Measurements from ENCODE around the gene MPG.
A peak's percentile ranks its signal among the peaks of the same experiment; 100 is the strongest.
"Not testable (repeated sequence)": the region's sequence is repeated elsewhere in the genome, so short reads cannot be mapped to it uniquely, and the experiment has no call there.

MPG gene, protein sequence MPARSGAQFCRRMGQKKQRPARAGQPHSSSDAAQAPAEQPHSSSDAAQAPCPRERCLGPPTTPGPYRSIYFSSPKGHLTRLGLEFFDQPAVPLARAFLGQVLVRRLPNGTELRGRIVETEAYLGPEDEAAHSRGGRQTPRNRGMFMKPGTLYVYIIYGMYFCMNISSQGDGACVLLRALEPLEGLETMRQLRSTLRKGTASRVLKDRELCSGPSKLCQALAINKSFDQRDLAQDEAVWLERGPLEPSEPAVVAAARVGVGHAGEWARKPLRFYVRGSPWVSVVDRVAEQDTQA

DNA sequence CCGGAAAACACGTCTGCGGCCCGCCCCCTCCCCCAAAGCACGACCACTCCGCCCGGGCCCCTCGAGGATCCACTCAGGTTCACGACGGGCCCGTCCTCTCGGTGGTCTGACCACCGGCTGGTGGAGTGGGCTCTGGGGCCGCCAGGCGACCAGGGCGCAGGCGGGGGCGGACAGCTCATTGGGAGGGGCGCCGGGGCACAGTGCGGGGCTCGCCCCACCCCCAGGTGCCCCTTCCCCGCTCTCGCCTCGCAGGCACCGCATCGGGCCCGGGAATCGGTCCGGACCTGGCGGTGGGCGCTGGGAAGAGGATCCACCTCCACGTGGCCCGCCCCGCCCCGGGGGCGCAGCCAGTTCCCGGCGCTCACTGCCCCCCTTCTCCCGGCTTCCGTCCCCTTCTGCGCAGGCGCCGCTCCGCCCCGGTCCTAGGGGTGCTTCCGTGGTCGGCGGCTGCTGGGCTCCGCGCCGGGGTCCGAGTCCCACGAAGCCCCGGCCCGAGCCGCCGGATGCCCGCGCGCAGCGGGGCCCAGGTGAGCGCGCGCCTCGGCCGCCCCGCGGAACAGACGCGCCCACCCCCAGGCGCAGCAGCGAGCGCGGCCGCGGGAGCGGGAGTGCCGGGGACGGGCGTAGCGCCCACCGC, at the start of gene MPG:
Gene MPG (plus strand): TSS at position 419 of the 637 bp plus-strand sequence. CDS start 85 bp downstream, at position 504.
- peak; percentile 93 for DNase-seq

DNA sequence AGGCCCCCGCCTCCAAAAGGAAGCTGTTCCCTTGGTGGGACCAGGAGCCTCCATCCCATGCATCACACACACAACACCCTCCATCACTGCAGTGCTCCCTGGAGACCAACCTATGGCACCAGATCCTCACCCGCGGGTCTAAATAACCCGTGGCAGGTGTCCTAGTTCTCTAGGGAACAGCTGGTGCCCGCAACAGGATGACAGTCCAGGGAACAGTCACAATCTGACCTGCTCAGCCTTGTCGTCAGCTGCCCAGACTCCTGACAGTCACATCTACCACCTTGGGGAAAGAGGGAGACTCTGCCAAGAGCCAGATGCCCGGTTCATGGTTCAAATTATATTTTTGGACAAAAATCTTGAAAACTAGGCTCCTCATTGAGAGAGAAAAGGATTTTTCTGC, 47.4 kb upstream of the MPG start:
- not testable (repeated sequence) for DNase-seq

DNA sequence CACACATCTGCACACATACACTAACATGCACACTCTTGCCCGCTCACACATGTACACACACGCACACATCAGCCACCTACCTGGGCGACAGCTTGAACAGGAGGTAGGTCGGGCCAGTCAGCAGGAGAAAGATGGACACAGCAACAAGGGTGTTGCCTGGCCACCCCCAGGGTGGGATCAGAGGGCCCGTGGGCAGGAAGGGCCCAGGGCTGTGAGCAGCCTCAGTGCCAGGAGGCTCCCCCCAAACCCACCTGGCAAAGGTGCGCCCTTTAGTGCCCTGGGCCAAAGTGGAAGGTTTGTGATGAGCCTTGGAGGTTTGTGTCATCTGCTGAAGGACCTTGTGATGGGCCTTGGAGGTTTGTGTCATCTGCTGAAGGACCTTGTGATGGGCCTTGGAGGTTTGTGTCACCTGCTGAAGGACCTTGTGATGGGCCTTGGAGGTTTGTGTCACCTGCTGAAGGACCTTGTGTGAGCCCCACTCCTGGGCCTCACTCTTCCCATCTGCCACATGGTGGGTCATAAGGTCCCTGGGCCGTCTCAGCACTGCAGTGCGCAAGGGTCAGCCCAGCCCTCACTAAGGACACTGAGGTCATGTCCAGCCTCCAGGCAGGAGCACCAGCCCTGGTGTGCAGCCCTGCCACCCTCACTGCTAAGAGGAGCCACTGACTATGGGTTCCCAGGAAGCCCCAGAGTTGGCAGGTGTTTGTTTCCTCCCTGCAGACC, 44.7 kb upstream of the MPG start:
- not testable (repeated sequence) for DNase-seq

DNA sequence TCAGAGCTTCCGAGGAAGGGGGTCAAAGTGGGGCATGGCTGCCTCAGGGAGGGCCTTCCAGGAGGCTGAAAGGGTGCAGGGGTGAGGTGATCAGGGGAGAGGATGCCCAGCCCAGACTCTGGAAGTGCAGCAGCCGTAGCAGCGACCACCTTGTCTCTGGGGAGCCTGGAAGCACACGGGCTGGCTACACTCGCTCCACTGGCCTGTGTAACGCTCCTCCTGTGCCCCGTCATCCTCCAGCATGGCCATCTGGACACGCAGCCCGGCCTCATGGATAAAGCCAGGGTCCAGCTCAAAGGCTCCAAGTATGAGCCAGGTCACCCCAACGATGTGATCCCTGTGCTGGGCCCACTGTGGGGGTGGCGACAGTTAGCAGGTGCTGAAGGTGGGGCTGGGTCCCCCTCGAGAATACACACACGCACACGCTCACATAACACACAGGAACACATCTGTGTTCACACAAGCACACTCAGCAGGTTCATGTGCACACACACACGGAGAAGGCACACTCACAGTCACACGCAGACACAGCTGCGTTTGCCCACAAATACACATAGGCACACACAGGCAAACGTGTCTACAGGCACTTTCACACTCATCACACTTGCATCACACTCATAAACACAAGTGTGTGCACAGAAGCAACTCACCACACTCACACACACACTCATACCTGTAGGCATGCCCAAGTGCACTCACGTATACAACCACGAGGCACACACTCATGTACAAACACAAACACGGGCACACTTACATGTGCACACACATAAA, 44.0 kb upstream of the MPG start:
- DNase-seq = no peak

DNA sequence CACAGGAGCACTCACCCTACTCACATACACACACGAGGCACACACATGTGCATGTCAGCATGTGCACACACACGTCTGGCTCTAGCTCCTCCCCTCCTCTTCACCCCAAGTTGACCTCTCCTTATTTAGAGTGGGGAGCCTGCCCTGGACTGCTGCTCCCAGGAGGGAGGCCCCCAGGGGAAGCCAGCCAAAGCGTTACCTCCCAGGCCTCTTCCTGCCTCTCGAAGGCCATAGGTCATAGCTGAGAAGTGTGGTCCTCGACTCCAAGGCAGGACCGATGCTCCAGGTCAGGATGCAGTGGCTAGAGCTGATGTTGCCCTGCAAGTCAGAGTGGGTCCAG, 43.4 kb upstream of the MPG start:
- DNase-seq = no peak

DNA sequence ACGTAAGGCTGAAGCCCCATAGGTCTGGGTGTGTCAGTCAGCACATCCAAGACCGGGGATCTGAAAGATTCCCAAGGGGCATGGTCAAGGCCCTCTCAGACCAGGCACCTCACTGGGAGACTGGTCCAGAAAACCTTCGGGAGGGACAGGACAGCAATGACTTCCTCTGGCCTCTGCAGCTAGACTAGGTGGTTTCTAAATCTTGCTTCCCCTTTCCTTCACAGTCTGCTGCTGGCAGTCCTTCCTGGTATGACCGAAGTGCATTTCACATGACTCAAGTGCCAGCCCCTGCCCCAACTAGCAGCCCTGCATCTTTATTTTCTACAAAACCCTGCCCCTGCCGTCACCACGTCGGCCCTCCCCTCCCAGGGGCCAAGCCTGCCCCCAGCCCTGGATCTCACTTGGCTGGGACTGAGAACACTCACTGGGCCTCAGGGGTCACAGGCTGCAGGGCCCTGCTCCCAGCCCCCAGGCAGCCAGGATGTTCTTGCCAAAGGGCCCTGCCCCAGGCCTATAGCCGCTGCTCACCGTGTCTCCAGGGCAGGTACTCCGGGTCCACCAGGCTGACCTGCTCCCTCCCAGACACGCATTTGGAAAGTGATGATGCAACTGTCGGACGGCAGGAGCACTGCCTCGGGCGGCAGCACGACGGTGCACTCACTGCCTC, 42.9 kb upstream of the MPG start:
- DNase-seq = no peak

DNA sequence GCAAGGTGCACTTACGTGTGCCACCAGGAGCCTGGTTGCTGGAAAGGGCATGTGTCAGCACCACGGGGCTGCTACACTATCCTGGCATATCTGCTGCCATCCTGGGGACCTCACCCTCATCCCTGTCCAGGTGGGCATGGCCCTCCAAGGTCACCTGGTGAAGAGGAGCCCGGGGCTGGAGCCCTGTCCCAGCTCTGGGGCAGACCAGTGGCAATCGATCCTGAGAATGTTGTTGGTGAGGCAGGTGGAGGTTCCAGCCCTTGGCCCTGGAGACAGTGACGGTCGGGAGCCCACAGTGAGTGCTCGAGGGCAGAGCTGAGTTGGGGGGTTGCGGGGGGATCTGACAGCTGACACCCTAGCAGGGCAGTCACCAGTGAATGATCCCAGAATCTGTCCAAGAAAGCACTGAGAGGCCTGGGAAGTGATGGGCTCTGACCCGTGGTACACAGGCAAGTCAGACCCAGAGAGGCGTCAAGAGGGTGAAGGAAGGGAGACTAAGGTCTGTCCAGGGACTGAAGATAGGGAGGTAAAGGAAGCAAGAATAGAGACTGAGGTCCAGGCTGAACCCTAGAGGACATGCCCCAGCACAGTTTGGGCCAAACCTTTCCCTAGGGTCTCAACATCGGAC, 42.2 kb upstream of the MPG start:
- no peak for DNase-seq

DNA sequence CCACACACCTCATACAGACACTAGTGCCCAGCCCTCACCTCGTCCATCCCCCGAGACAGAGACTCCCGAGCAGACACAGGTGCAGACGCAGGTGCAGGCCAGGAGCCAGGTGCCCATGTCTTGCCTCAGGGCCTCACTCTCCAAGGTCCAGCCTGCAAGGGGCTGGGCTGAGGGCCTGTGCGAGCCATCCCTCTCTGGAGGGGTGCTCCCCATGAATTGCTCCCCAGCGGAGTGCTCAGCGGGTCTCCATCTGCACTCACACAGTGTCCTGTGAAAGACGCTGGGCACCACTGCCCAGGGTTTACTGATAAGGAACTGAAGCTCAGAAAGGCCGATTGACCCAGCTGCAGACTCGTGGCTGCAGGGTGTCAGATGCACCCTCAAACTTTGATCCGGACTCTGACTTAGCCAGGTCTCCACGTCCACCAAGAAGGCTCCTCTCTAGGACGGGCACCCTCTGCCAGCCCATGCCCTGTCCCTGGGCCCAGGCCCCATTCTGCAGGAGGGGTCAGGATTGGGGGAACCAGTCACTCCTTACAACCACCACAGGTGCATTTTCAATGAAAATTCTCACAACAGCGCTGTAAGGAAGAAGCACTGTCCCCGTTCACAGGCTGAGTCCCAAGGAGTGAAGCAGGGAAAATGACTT, 41.6 kb upstream of the MPG start:
- DNase-seq = no peak

DNA sequence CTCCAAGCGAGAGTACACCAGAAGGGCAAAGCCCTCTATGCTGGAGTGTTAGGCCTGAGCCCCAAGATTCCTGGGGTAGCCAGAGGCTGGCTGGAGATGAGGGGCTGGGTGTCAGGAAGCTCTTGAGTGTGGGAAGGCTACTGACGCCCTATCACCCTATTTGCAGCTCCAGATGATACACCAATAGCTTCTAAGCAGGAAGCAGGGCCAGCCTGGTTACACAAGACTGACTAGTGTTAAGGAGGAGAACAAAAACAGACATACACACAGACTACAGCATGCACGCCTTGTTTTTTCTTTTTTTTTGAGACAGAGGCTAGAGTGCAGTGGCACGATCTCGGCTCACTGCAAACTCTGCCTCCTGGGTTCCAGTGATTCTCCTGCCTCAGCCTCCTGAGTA, 40.5 kb upstream of the MPG start:
- no peak for DNase-seq

DNA sequence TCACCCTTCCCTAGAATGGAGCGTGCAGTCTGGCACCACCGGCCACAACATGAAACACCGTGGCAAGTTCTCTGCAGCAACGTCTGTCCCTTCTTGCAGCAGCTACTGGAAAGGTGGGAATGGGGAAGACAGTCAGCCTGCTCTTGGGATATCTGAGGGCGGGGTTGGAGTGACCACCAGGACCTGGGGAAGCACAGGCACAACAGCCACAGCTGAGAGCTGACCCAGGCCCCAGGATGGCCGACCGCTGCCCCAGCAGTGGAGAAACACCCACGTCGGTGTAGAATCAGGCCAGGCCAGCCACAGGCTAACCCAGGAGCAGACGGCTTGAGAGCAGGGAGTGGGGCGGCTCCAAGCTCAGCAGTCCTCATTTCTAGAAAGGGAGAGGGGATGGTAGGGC, 39.8 kb upstream of the MPG start:
- not testable (repeated sequence) for DNase-seq

DNA sequence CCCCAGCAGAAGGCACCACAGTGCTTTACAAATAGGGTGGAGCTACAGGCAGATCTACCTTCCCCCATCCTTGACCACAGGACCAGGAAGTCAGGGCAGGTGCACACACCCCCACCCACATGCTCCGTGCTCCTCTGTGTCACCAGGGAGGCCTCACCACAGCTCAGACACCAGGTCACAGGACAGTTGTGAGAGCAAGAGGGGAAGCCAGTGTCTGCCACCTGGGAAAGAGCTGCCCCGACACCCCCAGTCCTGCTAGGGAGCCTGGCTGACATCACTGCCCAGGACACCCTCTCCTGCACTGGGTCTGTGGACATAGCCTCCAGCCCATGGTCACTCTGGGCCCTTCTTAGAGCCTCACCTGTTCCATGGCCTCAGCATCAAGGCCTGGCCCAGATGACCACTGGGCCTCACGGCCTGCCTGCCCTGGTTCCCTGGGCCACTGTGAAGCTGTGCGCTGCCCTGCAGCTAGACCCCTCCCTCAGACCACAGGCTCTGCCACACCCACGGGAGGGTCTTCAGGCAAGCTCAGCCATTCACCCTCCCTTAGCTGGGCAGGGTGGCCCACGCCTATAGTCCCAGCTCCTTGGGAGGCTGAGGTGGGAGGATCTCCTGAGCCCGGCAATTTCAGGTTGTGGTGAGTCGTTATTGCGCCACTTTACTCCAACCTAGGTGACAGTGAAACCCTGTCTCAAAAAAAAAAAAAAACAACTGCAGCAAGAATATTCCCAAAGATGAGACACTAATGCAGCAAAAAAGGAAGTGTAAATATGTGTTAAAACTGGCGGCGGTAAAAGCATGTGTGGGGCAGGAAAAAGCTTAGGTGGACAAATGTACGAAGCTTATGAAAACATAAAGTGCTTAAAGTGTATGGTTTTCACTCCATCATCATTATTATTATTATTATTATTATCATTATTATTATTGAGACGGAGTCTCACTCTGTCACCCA, 38.8 kb upstream of the MPG start:
- DNase-seq = no peak

DNA sequence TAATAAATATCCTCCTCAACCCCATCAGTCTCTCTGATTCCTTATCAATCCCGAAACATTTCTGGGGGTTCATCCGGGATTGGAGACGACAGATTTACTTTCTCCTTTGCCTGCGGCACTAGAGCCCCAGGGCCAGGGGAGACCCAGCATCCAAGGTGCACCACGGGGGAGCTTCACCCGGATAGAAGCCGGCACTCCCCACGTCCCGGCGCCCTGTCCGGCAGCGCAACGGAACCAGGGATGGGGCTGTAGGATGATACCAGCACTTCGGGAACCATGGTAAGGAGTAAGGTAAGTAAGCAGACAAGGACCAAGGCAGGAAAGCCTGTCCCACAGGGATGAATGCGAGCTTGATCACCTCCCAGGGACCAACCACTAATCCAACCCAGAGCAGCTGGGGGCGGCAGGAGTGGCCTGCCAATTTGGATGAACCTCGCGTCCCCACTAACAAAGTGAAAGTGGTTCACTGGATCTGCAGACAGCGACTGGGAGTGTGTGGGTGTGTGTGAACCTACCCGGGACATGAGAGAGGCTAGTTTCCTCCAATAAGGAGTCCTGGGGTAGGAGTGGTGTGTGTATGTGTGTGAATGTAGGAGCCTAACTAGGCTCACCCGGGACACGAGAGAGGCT, 36.5 kb upstream of the MPG start:
- DNase-seq = no peak

DNA sequence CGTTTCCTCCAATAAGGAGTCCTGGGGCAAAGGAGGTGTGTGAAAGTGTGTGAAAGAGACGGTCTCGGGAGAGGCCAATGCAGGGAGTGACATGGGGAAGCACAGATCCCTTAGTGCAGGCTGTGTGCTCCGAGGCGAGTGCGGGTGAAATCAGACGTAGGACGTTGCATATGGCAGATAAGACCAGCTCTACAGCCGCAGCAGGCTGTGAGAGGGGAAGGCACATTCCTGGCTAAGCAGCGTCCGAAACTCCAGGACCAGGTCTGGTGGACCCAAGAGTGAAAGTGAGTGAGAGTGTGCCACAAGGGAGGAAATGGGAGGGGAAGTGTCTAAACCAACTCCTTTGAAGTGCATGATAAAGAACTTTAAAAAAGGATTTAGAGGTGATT, 36.0 kb upstream of the MPG start:
- DNase-seq = no peak

DNA sequence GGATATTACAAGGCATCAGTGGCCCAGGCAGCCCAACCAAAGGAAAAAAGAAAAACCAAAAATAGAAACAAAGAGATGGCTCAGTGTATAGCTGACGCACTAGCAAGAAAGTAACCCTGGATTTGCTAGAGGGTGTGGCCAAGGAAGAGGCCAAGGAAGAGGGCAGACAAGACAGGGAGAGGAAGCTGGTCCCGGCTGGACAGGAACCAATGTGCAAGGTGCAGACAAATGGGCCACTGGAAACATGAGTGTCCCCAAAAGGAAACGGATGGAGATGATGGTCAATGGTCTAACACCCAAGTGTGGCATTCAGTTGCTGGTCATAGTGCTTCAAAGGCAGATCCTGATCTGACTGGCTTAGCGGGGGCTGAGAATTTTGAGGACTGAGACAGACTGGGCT, 35.3 kb upstream of the MPG start:
- DNase-seq = no peak

DNA sequence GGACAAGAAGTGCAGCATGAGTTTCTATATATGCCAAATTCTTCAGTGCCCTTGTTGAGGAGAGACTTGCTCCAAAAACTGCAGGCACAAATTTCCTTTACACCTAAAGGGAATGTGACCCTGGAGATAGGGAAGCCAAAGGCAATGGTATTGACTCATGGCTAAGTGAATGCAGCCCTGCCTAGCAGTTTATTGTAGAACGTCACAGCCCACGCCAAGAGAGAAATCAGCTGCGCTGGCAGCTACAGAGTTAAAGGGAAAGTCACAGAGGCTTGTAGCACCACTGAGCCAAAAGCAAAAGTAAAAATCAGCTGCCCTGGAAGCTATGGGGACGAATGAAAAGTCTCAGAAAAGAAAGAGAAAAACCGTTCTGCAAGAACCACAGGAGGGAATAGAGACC, 34.7 kb upstream of the MPG start:
- DNase-seq = no peak

DNA sequence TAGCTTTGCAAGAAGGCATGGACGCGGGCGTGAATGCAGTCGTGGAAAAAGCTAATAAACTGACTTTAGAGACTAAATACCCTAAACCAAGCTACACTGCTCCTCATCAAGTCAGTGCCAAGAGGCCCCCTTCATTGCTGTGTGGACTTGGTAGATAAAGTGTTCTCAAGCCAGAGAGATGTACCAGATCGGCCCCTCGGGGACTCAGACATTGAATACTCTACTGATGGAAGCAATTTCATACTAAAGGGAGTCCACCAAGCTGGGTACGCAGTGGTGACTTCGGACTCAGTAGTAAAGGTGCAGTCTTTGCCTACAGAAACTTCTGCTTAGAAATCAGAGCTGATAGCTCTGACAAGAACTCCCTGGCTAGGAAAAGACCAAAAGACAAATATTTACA, 33.4 kb upstream of the MPG start:
- DNase-seq = no peak

DNA sequence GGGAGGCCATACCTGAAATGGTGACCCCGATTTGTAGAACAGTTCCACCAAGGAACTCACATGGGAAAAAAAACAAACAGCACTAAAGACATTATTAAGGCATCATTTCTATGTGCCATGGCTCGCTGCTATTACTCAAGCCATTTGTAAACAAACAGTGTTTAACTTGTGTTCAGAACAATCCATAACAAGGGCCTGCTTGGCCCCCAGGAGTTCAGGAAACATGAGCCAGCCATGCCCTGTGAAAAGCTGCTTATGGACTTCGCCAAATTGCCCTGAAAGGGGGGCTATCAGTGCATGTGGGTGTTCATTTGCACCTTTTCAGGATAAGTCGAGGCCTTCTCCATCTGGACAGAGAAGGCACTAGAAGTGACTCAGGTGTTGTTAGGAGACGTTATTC, 32.6 kb upstream of the MPG start:
- DNase-seq = no peak

DNA sequence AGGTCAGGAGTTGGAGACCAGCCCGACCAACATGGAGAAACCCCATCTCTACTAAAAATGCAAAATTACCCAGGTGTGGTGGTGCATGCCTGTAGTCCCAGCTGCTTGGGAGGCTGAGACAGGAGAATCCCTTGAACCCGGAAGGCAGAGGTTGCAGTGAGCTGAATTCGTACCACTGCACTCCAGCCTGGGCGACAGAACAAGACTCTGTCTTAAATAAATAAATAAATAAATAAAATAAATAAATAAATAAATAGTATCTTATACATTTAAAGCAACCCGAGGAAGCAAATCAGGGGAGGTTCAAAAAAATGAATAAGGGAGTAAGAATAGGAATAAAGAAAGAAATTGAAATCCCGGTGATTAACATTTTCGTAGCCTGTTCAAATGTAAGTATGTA, 31.5 kb upstream of the MPG start:
- not testable (repeated sequence) for DNase-seq

DNA sequence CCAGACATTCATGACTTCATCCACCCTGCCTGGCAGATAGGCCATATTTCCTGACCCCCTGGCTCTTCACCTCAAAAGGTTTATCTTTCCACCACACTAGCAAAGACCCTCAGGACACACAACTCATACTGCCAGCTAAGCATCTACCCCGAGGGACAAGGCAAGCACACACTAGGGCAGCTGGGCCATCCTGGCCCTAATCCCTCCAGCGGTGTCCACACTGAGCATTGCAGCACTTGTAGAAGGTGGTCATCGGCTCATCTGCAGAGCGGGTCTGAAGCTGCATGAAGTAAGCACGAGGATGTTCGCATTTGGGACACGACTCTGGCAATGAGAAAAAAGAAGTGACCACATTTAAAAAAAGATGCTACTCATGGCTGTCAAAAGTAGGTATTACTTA, 30.8 kb upstream of the MPG start:
- no peak for DNase-seq
